Activated gamma-delta T cell (primary cell): Measurements from ENCODE around the gene SF3B6.
"Not testable (repeated sequence)": the region's sequence is repeated elsewhere in the genome, so short reads cannot be mapped to it uniquely, and the experiment has no call there.

Experiments
- DNase-seq: peaks from one replicate; lab custom pipeline; 2025; lab: John Stamatoyannopoulos, UW

The SF3B6 gene

DNA sequence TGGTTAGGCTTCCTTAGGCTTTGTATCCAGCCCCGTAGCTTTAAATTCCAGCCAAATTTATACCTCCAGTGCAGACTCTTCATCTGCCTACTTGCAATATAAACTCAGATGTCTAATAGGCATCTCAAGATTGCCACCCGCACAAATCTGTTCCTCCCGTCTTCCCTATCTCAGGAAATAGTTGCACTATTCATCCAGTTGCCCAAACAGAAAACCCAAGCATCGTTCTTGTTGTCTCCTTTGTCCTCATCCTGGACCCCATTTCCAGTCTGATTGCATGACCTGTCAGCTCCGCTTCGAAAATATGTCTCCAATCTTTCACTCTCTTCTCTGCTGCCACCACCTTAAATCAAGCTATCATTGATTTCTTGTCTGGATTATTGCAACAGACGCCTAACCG, 24.3 kb downstream of the SF3B6 start:
- no peak for DNase-seq

DNA sequence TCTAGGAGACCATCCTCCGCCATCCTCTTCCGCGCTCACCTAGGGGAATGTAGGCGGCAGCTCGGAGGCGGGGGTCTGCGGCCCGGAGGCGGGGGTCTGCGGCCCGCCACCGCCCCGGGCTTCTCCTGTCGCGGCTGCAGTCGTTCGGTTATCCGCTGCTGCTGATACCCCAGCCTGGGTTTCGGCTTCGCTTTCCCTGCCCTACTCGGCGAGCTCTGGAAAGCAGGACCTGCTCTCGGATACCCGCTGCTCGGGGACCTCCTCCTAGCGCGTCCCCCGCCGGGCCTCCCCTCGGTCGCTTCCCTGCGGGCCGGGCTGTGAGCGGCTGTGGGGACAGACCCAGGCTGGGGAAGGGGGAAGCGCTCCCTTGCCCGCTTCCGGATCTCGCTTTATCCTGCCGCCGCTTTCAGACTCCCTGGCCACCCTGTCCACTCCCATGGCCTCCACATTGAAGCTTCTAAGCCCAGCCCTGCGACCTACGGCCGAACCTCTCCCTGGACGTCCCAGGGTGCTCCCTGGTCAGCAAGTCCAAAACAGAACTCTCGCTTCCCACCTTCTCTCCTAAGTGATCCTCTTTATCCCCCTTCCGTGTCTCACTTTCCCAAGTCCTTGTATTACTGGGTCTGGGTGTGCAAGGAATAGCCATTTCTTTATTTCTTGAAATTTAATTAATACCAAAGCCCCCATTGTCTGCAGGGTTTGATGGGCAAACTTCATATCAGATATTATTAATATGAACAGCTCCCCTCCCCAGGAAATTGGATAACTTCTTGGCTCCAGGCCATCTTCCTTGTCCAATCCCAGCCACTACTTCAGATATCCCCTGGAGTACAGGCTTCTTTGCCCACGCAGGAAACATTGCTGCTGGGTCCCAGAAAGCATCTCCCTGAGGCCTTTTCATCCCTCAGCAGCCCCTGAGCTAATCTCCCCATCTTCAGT, 25.8 kb downstream of the SF3B6 start:
- DNase-seq: peak; percentile 10

DNA sequence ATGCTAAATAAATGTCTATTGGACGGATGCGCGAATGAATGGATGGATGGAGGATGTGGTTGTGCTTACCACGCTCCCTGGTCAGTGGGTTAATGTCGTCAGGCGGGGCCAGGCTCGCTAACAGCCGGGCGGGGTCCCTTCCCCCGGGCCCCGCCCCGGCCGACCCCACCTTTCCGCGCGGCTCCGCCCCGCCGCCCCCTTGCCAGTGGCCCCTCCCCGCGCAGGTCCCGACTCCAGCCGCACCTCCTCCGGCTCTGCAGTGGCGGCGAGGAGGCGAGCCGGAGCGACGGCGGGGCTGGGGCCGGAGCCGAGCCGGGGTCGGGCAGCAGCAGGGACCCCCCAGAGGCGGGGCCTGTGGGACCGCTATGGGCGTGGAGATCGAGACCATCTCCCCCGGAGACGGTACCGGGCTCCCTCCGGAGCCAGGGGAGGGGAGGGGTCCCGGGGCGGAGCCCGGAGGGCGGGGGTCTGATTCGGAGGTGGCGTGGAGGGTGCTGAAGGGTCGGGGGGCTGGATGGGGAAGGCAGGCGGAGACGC, 26.6 kb downstream of the SF3B6 start, which contains the start of gene FKBP1B:
Gene FKBP1B, plus strand, starts transcription at position 257 of the 537 bp plus-strand sequence. Its CDS starts 109 bp downstream, at position 366.
- DNase-seq: peak; percentile 56

DNA sequence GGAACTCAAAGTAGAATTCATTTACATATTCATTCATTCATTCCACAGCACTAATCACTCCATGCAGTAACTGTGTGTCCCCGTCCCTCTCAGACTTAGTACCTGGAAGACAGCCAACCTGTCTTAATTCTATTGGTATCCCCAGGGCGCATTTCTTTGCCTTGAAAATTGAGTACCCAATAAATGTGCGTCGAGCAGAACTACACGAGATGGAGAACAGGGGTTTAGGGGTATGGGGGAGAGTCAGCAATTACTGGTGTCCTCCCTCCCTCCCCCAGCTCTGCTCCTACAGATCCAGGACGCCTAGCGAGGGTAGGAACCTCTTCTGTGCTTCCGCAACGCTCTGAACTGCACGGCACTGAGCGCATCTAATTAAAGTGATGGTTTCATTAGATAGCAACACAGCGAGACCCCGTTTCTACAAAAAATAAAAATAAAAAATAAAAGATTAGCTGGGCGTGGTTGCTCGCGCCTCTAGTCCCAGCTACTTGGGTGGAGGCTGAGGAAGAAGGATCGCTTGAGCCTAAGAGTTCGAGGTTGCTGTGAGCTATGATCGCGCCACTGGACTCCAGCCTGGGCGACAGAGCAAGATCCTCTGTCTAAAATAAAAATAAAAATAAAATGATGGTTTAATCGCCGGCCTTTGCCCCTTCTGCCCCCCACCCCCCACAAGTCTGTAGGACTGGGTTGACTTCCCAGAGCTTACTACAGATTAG, 27.2 kb downstream of the SF3B6 start:
- DNase-seq: no peak

DNA sequence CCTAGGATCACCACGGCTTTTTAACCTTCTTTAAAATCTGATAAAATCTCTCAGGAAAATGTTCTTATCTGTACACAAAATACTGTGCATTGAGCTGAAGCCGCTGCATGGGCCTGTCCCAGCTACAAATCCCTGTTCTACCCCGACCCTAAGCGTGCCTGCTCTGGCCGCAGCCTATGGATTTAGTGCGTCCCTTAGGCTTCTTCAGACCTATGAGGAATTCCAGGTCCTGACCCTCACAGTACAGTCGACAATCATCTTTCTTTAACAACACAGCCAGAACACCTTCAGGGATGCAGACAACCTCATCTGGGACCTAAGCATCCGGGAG, 28.5 kb downstream of the SF3B6 start:
- DNase-seq: no peak

DNA sequence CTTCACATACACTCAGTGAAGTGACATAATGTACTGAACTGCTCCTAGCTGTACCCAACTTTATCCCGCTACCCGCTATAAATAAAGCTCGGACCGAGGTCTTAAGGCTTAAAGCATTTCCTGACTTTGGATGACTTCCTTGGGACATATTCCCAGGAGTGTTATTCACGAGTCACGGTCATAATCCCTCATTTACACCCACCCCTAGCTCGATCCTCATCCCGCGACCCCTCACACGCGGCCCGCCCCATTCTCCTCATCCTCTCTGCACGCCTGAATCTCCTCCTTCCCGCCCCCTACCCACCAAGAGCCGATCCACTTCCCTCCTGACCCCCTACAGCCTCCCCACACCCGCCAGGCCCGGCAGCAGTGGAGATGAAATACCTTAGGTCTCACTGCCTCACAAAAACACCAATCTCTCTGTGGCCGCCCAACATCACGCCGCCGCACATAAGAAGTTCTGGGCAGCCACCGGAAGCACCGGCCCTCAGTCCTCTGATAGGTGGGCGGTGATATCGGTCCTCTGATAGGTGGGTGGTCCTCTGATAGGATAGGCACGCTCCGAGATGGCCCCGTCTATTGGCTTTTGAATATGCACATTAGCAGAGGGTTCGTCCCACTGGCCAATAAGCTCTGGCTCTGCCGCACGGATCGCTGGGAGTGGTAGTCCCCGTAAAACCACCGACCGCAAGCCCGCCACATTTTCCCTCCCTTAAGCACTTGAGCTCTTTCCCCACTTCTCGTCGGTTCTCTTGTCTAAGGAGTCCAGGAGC, 29.0 kb downstream of the SF3B6 start, which contains the start of gene WDCP:
Gene WDCP, minus strand, starts transcription at position 462 of the 773 bp plus-strand sequence. CDS start 7,897 bp downstream, outside the sequence.
- DNase-seq: peak; percentile 62

DNA sequence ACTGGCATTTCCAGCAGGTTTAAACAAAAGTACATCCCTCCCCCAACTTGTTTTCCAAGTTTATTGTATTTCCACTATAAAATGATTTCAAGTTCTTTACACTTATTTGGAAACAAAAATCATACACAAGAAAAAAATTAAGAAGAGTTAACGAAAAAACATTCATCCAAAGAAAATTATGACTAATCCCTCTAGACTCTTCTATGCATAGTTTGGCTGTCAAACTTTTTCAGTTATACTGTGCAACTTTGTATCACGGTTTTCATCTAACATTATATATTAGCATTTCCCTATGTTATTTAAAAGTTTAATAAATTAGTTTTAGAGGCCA, 29.6 kb downstream of the SF3B6 start:
- DNase-seq: no peak

DNA sequence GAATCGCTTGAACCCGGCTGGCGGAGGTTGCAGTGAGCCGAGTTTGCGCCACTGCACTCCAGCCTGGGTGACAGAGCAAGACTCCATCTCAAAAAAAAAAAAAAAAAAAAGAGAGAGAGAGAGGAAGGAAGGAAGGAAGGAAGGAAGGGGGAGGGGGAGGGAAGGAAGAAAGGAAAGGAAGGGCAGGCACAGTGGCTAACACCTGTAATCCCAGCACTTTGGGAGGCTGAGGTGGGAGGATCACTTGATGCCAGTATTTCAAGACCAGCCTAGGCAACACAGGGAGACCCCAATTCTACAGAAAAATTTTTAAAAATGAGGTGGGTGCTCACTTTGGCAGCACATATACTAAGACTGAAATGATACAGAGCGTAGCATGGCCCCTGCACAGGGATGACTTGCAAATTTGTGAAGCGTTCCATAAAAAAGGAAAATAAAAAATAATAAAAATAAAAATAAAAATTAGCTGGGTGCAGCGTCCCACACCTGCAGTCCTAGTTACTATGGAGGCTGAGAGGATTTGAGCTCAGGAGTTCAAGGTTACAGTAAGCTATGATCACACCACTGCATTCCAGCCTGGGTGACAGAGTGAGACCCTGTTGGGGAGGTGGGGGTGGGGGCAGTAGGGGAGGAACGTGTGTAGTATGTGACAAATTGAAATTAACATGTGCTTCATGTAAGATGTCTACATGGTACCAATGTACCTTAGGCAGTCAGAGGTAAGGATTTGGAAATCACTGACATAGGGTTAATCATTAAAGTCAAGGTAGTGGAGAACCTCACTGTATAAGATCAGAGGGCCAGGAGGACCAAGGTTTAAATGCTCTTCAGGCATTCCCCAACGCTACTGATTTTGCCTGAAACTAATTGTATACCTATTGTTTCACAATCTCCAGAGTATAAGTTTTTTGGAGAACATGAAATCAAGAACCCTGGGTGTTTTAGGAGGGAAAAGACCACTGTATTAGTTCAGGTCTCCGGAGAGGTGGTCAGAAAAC, 30.3 kb downstream of the SF3B6 start:
- DNase-seq: no peak

DNA sequence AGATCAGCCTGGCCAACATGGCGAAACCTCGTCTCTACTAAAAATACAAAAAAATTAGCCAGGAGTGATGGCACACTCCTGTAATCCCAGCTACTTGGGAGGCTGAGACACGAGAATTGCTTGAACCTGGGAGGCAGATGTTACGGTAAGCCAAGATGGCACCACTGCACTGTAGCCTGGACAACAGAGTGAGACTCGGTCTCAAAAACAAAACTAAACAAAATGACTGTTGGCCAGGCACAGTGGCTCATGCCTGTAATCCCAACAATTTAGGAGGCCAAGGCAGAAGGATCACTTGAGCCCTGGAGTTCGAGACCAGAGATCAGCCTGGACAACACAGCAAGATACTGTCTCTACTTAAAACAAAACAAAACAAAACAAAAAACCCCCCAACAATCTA, 33.0 kb downstream of the SF3B6 start:
- not testable (repeated sequence) for DNase-seq

DNA sequence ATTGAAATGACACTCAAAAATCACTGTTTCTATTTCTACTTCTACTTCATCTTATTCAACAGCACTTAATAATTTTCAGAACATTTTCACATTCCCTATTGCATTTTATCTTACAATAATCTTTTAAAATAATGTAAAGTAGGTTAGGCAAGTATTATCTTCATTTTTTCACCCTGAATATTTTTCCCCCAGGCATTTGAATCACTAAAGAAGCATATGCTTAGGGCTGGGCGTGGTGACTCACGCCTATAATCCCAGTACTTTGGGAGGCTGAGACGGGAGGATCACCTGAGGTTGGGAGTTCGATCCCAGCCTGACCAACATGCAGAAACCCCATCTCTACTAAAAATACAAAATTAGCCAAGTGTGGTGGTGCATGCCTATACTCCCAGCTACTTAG, 35.6 kb downstream of the SF3B6 start:
- no peak for DNase-seq

DNA sequence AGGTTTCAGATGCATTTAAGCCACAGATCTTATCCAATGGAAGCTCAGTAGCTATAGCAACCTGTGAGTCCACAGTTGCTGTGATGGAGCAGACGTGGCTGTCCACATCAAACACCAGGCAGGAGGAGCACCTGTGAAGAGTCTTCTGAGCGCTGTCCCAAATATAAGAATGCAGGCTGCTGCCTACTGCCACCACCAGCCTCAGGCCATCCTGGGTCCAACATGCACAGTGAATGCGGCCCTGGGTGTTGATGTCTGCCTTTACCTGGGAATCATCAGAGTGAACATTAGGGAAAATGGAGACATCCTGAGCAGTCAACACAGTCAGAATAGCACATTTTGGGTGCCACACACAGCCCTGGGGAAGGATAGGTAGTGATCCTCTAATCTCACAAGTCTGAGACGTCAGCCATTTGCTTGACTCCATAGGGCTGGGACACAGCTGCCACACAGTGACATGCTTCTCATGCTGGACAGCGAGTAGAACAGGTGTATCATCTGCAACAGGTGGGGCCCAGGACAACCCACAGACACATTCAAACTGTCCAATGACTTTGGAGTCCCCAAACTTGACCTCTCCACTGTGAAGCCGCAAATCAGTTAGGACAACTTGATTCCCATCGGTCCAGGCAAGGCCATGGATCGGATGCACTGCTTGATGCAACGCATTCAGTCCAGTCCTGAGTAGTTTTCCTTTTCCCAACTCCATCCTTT, 37.2 kb downstream of the SF3B6 start:
- no peak for DNase-seq

DNA sequence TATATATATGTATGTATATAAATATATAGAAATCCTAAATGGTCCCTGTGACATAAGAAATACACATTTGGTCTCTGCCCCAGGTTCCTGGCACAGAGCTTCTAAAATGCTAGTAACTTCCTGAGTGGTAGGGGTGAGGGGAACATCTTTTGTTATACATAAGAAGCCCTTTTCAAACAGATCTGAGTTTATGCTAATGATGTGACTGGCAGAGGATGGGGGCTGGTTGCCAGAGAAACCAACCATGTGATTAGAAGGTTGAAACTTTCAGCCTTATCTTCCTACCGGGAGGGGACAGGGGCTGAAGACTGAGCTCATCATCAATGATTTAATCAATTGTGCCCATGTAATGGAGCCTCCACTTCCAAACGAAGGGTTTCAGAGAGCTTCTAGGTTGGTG, 49.9 kb downstream of the SF3B6 start:
- no peak for DNase-seq

DNA sequence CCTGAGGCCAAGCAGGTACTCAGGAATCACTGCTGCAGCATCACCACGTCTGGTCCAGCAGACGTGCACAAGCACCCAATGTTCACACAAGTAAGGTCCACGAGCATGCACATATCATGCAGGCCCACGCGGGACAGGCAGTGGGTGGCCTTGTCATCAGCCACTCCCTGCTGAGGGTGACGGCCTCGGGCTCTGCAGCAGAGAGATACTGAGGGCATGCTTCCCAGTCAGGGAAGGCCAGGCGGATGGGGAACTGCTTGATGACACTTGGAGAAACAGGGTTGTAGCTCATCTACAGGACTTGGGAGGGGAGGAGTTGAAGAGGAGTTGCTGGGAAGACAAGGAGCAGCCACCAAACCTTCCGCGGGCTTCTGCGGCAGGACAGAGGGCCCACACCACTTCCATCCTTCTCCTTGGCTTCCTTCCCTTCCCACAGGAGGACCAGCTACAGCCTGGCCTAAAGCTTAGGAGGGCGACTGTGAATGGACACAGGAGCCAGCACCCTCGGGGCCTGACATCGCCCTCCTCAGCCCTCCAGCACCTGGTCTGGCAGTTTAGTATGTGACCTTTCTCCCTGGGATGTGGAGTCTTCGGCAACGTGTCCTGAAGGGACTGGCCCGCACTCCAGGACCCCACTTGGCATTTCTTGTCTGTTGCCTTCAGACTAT, 51.0 kb downstream of the SF3B6 start:
- no peak for DNase-seq

DNA sequence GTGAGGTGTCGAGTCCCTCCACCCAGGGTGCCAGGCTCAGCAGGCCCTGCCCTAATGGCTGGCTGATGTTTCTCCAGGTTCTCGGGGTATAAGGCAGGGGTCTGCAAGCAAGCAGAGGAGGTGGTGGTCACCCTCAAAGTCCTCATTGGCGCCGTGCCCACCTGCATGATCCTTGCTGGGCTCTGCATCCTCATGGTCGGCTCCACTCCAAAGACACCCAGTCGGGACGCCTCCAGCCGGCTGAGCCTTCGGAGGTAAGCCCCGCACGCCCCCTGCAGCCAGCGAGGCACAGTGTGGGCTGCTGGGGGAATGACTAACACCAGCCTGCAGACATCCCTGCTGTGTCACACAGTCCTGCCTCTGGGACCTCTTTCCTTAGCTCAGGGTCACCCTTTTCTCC, 52.1 kb downstream of the SF3B6 start:
- DNase-seq: no peak

DNA sequence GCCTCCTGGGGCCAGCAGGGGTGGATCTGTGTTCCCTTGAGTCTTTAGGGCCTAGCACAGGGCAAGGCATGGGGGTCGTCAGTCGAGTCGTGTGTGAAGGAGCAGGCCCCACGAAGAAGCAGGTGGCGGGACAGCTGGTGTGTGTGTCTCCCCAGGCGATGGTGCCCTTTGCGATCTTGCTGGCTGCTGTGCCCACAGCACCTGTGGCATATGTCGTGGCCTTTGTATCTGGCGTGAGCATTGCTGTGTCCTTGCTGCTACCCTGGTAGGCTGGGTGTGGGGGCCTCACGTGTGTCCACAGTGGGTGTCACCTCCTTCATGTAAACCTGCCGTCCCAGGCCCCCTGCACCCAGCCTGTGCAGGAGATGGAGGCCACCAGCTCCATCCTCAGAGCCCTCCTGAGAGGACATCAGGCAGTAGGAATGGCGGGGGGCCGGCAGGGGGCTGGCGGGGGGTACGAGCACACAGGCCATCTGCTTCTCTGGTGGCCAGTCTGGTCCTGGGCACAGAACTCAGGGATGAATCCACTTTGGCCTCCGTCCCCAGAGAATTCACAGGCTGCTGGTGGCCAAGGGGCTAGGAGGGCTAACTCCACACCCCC, 53.1 kb downstream of the SF3B6 start:
- no peak for DNase-seq

DNA sequence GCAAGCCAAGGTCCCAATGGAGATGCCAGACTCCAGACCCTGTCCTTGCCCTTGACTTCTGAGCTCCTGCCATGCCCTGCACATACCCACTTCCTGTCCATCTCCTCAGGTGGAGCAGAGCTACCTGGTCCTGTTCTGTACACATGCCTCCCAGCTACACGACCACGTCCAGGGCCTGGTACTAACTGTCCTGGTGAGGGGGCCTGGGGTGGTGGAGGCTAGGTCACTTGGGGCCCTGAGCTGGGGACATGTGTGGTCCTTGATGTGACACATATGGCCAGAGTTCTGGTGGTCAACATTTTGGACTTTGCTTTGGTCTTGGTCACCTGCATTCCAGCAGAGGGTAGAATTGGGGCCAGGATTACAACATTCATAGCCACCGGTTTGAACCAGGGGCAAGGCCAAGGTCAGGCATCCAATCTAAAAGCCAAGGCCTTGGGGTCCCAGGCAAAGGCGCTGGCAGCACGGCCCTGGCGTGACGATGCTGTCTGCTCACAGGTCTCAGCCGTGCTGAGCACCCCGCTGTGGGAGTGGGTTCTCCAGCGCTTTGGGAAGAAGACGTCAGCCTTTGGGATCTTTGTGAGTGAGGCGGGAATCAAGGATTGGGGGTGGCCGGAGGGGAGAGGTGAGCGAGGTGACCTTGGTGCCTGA, 53.7 kb downstream of the SF3B6 start:
- DNase-seq: no peak

DNA sequence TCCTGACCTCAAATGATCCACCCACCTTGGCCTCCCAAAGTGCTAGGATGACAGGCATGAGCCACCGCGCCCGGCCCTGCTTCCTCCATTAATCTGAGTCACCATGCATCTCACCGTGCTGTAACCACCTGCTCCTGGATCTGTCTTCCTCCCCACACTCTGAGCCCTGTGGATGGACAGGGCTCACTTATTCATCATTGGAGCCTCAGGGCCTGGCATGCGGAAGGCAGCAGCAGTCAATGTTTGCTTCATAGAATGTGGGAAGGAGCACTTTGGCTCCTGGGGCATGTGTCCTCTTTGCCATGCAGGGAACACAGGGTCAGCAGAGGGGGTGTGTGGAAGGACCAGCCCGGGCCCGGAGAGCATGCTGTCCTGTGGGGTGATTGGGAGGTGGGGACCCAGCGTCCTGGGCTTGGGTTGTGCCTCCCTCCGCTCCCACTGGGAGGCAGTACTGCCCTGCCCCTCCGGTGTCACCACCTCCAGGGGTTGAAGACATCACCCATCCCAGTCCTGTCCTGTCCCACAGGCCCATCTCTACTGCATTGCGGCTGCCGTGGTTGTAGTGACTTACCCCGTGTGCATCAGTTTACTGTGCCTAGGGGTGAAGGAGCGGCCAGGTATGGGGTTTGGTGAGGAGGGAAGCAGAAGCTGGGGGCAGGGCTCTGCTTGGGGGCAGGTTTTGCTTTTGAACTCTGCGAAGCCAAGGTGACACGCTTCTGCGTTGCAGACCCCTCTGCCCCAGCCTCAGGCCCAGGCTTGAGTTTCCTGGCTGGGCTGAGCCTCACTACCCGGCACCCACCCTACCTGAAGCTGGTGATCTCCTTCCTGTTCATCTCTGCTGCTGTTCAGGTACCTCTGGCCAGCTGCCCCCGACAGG, 54.8 kb downstream of the SF3B6 start:
- no peak for DNase-seq

DNA sequence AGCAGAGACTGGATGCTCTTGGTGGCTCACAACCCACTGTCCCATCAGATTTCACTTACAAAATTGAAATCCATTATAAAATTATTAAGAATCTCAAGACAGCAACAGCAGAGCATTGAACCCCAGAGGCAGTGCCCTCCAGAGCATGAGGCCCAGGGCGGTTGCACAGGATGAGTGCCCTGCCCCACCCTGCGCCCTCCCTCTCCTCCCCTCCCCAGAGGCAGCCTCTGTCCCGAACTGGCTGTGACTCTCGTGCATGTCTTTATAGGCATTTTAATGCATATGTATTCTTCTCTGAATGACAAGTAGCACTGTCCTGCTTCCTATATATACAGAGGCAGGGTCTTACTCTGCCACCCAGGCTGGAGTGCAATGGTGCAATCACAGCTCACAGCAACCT, 55.9 kb downstream of the SF3B6 start:
- DNase-seq: no peak
